H9 (cell line): ENCODE measurements around the gene RPL29. TPM values are rescaled to one million over a fixed set of nuclear protein-coding genes. Genes with fewer than 3 reads are reported as not detected.

Source experiments
- DNase-seq: peaks from one replicate; pipeline ENCODE4 v3.0.0-alpha.2; 2017
- H2AFZ ChIP-seq: one replicate; pipeline ENCODE4 v1.6.1; 2013; ENCODE audit warnings: mild to moderate bottlenecking, low read length, control low read depth, moderate library complexity
- H2AK5ac ChIP-seq: 2 replicates; pipeline ENCODE4 v1.6.1; 2013; ENCODE audit warnings: low read length, control low read depth, mixed read lengths; ENCODE audit not compliant: insufficient read length
- H2BK120ac ChIP-seq: one replicate; pipeline ENCODE4 v1.6.1; 2013; ENCODE audit warnings: low read depth, mild to moderate bottlenecking, low read length, control low read depth, inconsistent platforms; ENCODE audit not compliant: poor library complexity, severe bottlenecking
- H2BK12ac ChIP-seq: 2 replicates; pipeline ENCODE4 v1.6.1; 2013; ENCODE audit warnings: low read length, control low read depth, mixed read lengths, low read depth; ENCODE audit not compliant: insufficient read length
- H2BK15ac ChIP-seq: 2 replicates; pipeline ENCODE4 v1.6.1; 2013; ENCODE audit warnings: low read depth, low read length, control low read depth
- H2BK20ac ChIP-seq: one replicate; pipeline ENCODE4 v1.6.1; 2013; ENCODE audit warnings: low read depth, mild to moderate bottlenecking, low read length, control low read depth, inconsistent platforms; ENCODE audit not compliant: poor library complexity, severe bottlenecking
- H2BK5ac ChIP-seq: 2 replicates; pipeline ENCODE4 v1.6.1; 2013; ENCODE audit warnings: low read length, control low read depth, mixed read lengths; ENCODE audit not compliant: insufficient read length
- H3K14ac ChIP-seq: 2 replicates; pipeline ENCODE4 v1.6.1; 2013; ENCODE audit warnings: low read length, control low read depth; ENCODE audit not compliant: insufficient read depth
- H3K18ac ChIP-seq: 2 replicates; pipeline ENCODE4 v1.6.1; 2013; ENCODE audit warnings: low read depth, mild to moderate bottlenecking, mixed read lengths, low read length, control low read depth; ENCODE audit not compliant: insufficient read length
- H3K23ac ChIP-seq: 2 replicates; pipeline ENCODE4 v1.6.1; 2013; ENCODE audit warnings: low read length, control low read depth, mixed read lengths, low read depth; ENCODE audit not compliant: insufficient read length
- H3K23me2 ChIP-seq: 2 replicates; pipeline ENCODE4 v1.6.1; 2013; ENCODE audit warnings: low read depth, mild to moderate bottlenecking, mixed read lengths, low read length, control low read depth; ENCODE audit not compliant: insufficient read length, poor library complexity, severe bottlenecking
- H3K27ac ChIP-seq: 2 replicates; pipeline ENCODE4 v1.5.1; 2013; ENCODE audit warnings: low read length, control low read depth, mixed read lengths, low read depth; ENCODE audit not compliant: insufficient read length
- H3K27me3 ChIP-seq: 2 replicates; pipeline ENCODE4 v1.6.1; 2013; ENCODE audit warnings: low read length, control low read depth, inconsistent platforms; ENCODE audit not compliant: insufficient read depth
- H3K4ac ChIP-seq: 2 replicates; pipeline ENCODE4 v1.6.1; 2013; ENCODE audit warnings: low read depth, mild to moderate bottlenecking, control low read depth, inconsistent platforms, low read length, moderate library complexity
- H3K4me1 ChIP-seq: 2 replicates; pipeline ENCODE4 v1.6.1; 2013; ENCODE audit warnings: low read length, control low read depth, inconsistent platforms; ENCODE audit not compliant: insufficient read depth
- H3K4me2 ChIP-seq: 2 replicates; pipeline ENCODE4 v1.6.1; 2013; ENCODE audit warnings: low read length, control low read depth, mixed read lengths; ENCODE audit not compliant: insufficient read length, insufficient read depth
- H3K56ac ChIP-seq: 2 replicates; pipeline ENCODE4 v1.6.1; 2013; ENCODE audit warnings: low read depth, mild to moderate bottlenecking, mixed read lengths, low read length, control low read depth; ENCODE audit not compliant: insufficient read length
- H3K79me1 ChIP-seq: 2 replicates; pipeline ENCODE4 v1.6.1; 2013; ENCODE audit warnings: low read depth, mild to moderate bottlenecking, moderate library complexity, low read length, control low read depth, inconsistent platforms; ENCODE audit not compliant: insufficient read depth, poor library complexity, severe bottlenecking
- H3K79me2 ChIP-seq: 2 replicates; pipeline ENCODE4 v1.6.1; 2013; ENCODE audit warnings: low read length, control low read depth, inconsistent platforms; ENCODE audit not compliant: insufficient read depth
- H3K9ac ChIP-seq: 2 replicates; pipeline ENCODE4 v1.6.1; 2013; ENCODE audit warnings: low read length, control low read depth, mixed read lengths; ENCODE audit not compliant: insufficient read length; ENCODE audit errors: extremely low read depth
- H3K9me3 ChIP-seq: one replicate; pipeline ENCODE4 v1.6.1; 2013; ENCODE audit warnings: low read depth, low read length, inconsistent platforms; ENCODE audit not compliant: control insufficient read depth
- H3T11ph ChIP-seq: one replicate; pipeline ENCODE4 v1.6.1; 2013; ENCODE audit warnings: mild to moderate bottlenecking, low read length, control low read depth, inconsistent platforms
- H4K20me1 ChIP-seq: one replicate; pipeline ENCODE4 v1.6.1; 2013; ENCODE audit not compliant: control insufficient read depth, insufficient read length, insufficient read depth
- H4K5ac ChIP-seq: 2 replicates; pipeline ENCODE4 v1.6.1; 2013; ENCODE audit warnings: low read depth, mild to moderate bottlenecking, mixed read lengths, low read length, control low read depth; ENCODE audit not compliant: insufficient read length
- H4K8ac ChIP-seq: replicated peaks from 2 replicates; pipeline ENCODE4 v1.6.1; 2013; ENCODE audit warnings: low read length, control low read depth, mixed read lengths, low read depth; ENCODE audit not compliant: insufficient read length
- H4K91ac ChIP-seq: 2 replicates; pipeline ENCODE4 v1.6.1; 2013; ENCODE audit warnings: low read depth, mild to moderate bottlenecking, moderate library complexity, mixed read lengths, low read length, control low read depth; ENCODE audit not compliant: insufficient read length
- H3K27ac Mint-ChIP-seq, 3 experiments: 2 replicates in 2 of 3; 3 replicates in 1 of 3; pipeline ENCODE4 v1.8.0; 2020 to 2021; ENCODE audit warnings: mixed read lengths in 3 of 3, mild to moderate bottlenecking in 1 of 3, moderate library complexity in 1 of 3
- H3K27me3 Mint-ChIP-seq: 2 replicates; pipeline ENCODE4 v1.8.0; 2021; ENCODE audit warnings: low read depth, mild to moderate bottlenecking, moderate library complexity, mixed read lengths
- H3K36me3 Mint-ChIP-seq, 3 experiments: 2 replicates in 2 of 3; 3 replicates in 1 of 3; pipeline ENCODE4 v1.8.0; 2020 to 2021; ENCODE audit warnings: low read depth in 3 of 3, mixed read lengths in 3 of 3; ENCODE audit not compliant: insufficient read depth in 1 of 3
- H3K4me1 Mint-ChIP-seq, 2 experiments: 2 replicates each; pipeline ENCODE4 v1.8.0; 2020; ENCODE audit warnings: mixed read lengths in 2 of 2
- H3K4me3 Mint-ChIP-seq, 2 experiments: 2 replicates in 1 of 2; 3 replicates in 1 of 2; pipeline ENCODE4 v1.8.0; 2020 to 2021; ENCODE audit warnings: mild to moderate bottlenecking in 2 of 2, mixed read lengths in 2 of 2, moderate library complexity in 1 of 2
- H3K9me3 Mint-ChIP-seq, 2 experiments: 2 replicates in 1 of 2; 3 replicates in 1 of 2; pipeline ENCODE4 v1.8.0; 2020; ENCODE audit warnings: mild to moderate bottlenecking in 2 of 2, mixed read lengths in 2 of 2, moderate library complexity in 1 of 2
- CTCF ChIP-seq: fragments of 200-600 bp; sonication (generic); conservative IDR thresholded peaks from 3 replicates; pipeline ENCODE4 v1.8.0; 2021; ENCODE audit warnings: antibody characterized with exemption, mild to moderate bottlenecking
- WGBS: extraction: QIAGEN DNeasy Blood & Tissue Kit; methylation state at CpG from one replicate; pipeline ENCODE4 v1.1.7; 2013; ENCODE audit warnings: missing lambda C conversion rate, low lambda C conversion rate, mixed read lengths; ENCODE audit not compliant: insufficient read length; ENCODE audit errors: extremely low coverage; 5-methylcytosine and 5-hydroxymethylcytosine counted together
- total RNA-seq: library from RNA; stranded (reverse); gene quantifications from 2 replicates; pipeline ENCODE4 v1.2.1, GENCODE V29; 2021

Gene RPL29
- total RNA-seq, 1 experiment from 2014 or later = 1,592 TPM

DNA sequence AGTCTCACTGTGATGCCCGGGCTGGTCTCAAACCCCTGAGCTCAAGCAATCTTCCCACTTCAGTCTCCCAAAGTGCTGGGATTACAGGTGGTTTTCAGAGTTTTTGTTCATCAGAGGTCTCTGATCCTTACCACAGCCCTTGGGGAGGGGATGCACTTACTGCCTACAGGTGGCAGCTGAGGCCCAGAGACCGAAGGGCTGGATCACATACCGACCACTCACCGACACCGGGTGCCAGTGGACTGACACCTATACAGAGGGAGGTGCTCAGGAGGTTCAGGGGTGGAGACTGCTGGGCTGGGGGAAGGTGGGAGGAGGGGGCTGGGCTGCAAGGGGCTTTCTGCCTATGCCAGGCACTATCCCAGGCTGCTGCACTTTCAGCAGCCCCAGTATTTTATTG lies 41.1 kb upstream of the RPL29 start:
- H2BK12ac ChIP-seq = no peak overlapping the region
- H3K4me2 ChIP-seq = no peak overlapping the region
- H3K18ac ChIP-seq = no peak overlapping the region
- H2AFZ ChIP-seq = no peak overlapping the region
- no peak overlapping the region for H3K27ac ChIP-seq
- peaks cover 0 to 14% of the 10 kb centered on the region in 2 experiments; a peak in 2 of 4 replicates for H3K4me1 Mint-ChIP-seq
- H2BK15ac ChIP-seq = no peak overlapping the region
- peak; percentile 49; the same call in 2 of the 3 replicates for TF ChIP-seq CTCF
- no CpG with 5 or more reads among the region's 5 CpGs for WGBS
- H3K23ac ChIP-seq = no peak overlapping the region
- no peak overlapping the region for H3T11ph ChIP-seq
- H2BK20ac ChIP-seq = no peak overlapping the region
- no peaks in the 10 kb centered on the region for H3K36me3 Mint-ChIP-seq
- H3K27ac Mint-ChIP-seq = no peak overlapping the region
- no peaks in the 10 kb centered on the region for H3K9me3 ChIP-seq
- no peaks in the 10 kb centered on the region for H3K27me3 Mint-ChIP-seq
- peak; percentile 75 for DNase-seq
- H3K9me3 Mint-ChIP-seq = no peaks in the 10 kb centered on the region
- H3K4me3 Mint-ChIP-seq = no peak overlapping the region
- H3K79me1 ChIP-seq = no peaks in the 10 kb centered on the region
- H3K4ac ChIP-seq = no peak overlapping the region
- no peak overlapping the region for H4K5ac ChIP-seq
- no peak overlapping the region for H2BK120ac ChIP-seq
- H3K9ac ChIP-seq = no peak overlapping the region
- H4K91ac ChIP-seq = no peak overlapping the region
- no peak overlapping the region for H3K14ac ChIP-seq
- H2AK5ac ChIP-seq = no peak overlapping the region
- H3K23me2 ChIP-seq = no peaks in the 10 kb centered on the region
- no peaks in the 10 kb centered on the region for H3K27me3 ChIP-seq
- no peak overlapping the region for H4K8ac ChIP-seq
- H2BK5ac ChIP-seq = no peak overlapping the region
- H3K56ac ChIP-seq = no peak overlapping the region
- no peaks in the 10 kb centered on the region for H3K4me1 ChIP-seq
- H4K20me1 ChIP-seq = no peaks in the 10 kb centered on the region
- no peaks in the 10 kb centered on the region for H3K79me2 ChIP-seq
